ENCODE data around the gene ACTN1.

Gene ACTN1

DNA sequence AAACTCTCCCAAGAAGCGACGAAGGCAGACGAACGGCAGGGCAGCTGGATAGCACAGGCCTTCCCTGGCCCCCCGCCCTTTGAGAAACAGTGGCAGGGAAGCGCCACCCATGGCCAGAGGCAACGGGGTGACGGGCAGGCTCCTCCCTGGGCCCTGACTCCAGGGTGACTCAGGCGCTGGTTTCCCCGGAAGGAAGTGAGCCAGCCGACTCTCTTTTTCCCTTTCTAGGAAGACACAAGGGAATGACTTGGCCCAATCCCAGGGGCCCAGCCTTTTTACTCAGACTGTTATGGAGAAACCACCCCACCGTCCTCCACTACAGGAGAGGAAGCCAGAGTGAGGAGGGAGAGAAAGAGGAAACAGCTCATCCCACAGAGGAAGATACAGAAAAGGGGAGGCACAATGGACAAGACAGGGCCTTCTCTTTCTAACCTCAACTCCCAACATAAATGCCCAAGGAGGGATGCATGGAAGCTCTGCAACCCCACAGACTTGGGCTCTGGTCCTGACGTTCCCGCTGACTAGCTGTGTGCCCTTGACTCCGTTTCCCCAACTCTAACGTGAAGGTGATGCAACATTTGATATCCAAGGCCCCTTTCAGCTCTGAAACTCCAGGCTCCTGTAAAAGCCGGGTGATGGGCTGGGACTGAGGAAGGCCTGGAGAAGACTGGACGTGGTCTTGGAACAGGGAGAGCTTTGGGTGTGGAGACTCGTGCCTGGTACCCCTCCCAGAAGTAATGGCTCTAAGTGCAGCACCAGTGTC, 27.9 kb downstream of the ACTN1 start:
- DNase-seq (ENCODE audit: low read depth), result peak; percentile 92

DNA sequence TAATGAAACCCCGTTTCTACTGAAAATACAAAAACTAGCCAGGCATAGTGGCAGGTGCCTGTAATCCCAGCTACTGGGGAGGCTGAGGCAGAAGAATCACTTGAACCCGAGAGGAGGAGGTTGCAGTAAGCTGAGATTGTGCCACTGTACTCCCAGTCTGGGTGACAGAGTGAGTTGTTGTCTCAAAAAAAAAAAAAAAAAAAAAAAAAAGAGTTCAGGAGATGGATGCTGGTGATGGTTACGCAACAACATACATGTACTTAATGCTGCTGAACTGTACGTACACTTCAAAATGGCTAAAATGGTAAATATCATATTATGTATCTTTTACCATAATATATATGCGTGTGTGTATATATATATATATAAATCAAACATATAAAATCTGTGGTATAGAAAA, 29.0 kb downstream of the ACTN1 start:
- DNase-seq (ENCODE audit: low read depth), result no peak

DNA sequence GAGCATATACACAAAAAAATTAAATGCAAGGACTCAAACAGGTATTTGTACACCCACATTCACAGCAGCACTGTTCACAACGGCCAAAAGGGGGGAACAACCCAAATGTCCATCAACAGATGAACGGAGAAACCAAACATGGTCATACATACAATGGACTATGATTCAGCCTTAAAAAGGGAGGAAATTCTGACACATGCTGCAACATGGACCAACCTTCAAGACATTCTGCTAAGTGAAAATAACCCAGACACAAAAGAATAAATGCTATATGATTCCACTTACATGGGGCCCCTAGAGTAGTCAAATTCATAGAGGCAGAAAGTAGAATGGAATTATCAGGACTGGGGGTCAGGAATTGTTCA, 29.5 kb downstream of the ACTN1 start:
- no peak for DNase-seq (ENCODE audit: low read depth)

DNA sequence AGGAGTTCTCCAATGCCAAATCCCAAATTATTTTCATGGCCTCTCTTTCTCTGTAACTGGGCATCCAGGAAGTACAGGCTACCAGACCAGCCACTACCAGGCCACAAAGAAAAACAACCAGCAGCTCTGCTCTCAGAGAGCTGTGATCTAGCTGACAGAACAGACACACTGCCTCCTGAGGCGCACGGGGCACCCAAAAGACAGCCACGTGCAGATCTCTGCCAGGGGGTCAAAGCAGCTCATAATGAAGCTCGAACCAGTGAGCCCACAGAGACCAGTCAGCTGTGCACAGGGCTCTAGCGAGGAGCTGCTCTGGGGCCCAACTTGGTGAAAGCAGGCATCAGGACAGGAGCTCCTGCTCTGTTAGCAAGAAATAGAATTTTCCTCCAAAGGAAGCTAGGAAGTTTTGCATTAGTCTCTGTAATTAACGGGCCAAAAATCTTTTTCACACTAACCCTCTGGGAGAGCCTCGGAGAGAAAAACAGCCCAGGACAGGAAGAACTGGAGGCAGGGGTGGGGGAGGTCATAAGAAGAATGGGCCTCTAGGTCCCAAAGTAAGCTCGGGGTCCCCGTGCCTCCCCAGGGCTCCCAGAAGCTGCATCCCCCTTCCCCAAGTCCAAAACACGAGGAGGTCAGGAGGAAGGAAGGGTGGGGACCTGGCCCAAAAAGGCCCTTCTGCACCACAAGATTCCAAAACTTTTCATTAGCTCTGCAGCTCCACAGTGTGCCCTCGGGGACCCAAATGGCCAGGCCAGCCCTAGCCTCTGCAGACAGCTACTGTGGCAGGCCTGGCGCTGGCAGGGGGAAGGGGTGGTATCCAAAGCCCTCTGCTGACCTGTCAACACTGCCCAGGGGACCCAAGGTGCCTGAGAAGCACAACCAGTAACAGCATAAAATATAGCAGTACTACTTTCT, 30.2 kb downstream of the ACTN1 start:
- no peak for DNase-seq (ENCODE audit: low read depth)

DNA sequence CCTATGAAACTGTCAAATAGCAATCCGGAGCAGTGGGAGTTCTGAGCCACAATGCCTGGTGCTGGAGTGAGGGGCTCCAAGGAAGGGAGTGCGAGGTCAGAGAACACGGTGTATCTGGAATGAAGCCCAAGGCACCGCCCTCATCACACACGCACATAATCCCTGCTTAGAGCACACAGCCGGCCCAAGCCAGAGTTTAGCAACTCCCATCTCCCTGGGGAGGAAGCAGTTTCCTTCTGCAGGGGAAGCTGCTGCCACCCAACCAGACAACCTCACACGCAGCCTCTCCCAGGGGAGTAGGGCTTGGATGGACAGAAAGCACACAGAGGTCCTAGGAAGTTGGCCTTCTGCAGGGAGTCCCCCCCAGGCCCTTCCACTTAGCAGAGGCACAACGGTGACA, 31.3 kb downstream of the ACTN1 start:
- DNase-seq (ENCODE audit: low read depth), result peak; percentile 41

DNA sequence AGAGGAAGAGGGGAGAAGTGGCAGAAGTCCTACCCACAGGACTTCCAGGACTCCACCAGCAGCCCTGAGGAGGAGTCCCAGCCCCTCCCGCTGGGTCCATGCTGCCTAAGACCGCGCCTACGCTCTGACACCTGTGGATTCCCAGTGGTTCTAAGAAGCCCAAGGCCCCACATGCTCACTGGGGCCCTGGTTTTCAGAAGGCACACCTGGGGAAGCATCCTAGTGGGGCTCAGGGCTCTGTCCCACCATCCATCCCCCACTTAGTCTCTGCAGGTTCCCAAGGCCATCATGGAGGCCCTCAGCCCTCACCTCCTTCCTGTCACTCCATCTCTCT, 32.6 kb downstream of the ACTN1 start:
- no peak for DNase-seq (ENCODE audit: low read depth)

DNA sequence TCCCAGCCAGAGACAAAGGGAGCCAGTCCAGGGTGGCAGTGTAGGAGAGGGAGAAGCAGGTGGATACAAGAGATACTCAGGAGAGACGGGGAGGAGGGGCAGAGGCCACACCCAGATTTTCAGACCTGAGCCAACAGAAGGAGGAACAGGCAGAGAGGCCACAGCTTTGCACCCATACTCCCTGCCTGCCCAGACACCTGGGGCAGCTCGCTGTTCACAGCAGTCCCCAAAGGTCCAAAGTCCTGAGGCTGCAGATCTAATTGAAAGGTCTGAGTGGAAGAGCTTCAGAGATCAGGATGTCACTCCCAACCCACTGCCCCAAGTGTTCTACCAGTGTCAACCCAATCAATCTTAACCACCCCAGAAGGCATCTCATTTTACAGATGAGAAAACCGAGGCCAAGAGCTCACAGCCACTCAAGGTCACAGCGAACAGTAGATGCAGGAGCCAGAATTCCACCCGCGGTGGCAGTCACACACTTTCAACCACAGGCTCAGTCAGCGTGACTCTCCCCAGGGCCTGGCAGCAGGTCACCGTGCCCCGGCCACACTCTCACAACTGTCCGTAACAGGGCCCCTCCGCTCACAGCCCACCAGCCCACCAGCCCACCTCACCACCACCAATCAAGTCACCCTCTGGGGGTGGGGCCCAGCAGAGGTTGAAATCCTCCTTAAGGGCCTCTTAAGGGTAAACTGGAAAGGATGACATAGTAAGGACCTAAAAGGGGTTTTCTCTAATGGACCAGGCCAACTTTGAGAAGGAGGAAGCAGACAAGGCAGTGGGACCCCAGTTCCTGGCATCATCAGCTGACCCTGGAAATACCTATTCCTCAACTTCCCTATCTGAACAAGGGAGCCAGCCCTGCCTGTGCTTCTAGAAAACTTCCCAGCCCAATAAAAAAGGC, 33.3 kb downstream of the ACTN1 start:
- DNase-seq (ENCODE audit: low read depth), result no peak

DNA sequence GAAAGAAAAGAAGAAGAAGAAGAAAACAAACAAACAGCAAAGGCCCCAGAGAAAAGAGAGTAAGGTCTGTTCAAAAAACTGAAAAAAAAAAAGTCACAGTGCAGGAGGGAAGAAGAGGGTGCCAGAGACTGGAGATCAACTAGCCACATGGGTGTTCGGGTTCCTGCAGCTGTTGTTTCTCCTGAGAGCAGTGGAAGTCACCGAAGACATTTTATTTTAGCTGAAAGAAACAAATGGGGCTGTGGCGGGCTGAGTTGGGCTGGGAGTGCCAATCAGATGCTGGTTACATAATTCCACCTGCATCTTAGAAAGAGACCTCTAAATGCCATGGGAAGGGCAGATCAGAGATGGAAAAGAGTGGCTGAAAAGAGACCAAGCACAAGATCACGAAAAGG, 33.9 kb downstream of the ACTN1 start:
- no peak for DNase-seq (ENCODE audit: low read depth)

DNA sequence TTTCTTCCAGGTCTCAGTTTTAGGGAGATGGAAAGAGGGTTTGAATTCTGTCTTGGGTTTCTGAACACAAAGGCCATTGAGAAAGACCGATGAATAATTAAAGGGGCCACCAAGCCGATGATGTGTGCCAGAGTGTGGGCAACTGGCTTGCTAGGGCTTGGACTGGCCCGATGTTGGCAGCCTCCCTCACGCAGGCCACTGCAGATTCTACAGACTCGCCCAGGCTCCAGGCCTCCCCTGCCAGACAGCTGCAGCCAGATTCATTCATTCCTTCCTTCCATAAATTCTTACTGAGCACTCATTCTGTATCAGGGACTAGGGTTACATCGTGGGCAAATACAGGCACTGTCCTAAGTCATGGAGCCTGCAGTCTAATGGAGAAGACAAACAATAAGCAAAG, 34.9 kb downstream of the ACTN1 start:
- DNase-seq (ENCODE audit: low read depth), result no peak

DNA sequence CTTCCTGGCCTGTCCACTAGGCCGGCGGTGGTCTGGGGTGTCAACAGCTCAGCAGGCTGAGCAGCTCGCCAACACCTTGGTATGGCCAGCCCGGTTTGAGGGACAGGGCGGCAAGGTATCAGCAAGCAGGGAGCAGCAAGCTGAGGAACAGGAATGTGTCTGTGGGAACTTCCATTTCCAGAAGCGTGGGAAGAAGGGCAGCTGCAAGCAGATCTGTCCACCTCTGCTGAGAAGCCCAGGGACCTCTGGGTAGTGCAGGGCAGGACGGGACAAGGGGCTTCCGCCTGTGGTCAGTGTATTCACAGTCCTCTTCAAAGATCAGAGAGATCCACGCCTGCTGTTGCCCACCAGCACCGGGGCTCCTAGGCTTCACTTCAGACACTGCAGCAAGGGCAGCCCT, 36.0 kb downstream of the ACTN1 start:
- no peak for DNase-seq (ENCODE audit: low read depth)

DNA sequence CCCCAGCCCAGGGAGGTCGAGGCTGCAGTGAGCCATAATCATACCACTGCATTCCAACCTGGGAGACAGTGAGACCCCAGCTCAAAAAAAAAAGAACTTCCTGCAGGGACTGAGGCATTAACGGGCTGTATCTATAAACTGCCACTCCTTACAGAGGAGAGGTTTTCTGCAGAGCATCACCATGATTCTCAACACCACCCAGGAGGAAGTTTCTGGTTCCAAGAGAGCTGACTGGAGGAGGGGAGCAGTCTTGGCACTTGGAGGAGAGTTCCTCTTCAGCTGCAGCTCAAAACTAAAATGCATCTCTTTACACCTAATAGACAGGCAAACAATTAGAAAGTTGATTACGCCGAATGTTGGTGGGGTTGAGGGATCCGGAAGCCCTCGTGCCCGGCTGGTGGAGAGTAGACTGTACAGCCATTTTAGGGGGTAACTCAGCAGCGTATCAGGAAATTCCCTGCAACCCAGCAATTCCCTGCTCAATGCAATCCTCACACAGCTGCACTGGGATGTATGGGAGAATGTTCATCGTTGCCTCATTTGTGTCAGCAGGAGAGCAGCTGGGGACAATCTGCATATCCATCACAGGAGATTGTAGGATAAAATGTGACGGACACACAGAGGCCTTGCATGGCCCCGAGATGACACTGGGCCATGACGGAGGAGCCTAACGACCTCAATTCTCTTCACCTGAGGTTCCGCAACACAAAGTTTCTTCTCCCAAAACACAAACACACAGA, 36.6 kb downstream of the ACTN1 start:
- DNase-seq (ENCODE audit: low read depth), result no peak

DNA sequence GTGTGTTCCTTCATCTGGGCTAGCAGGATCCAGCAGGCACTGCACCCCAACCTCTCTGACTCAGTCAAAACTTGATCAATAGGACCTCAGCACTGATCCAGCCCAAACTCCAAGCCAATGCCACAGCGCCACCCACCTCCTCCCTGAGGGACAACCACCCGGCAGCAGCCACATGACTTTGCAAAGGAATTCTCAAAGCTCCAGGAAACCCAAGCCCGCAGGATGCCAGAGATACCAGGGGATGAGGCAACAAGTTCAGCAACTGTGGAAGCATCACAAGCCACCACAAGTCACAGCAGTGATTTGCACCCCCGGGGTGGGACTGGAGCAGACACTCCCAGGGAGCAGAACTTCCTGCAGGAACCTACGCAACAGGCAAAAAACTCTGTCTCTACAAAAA, 37.3 kb downstream of the ACTN1 start:
- DNase-seq (ENCODE audit: low read depth), result peak; percentile 80

DNA sequence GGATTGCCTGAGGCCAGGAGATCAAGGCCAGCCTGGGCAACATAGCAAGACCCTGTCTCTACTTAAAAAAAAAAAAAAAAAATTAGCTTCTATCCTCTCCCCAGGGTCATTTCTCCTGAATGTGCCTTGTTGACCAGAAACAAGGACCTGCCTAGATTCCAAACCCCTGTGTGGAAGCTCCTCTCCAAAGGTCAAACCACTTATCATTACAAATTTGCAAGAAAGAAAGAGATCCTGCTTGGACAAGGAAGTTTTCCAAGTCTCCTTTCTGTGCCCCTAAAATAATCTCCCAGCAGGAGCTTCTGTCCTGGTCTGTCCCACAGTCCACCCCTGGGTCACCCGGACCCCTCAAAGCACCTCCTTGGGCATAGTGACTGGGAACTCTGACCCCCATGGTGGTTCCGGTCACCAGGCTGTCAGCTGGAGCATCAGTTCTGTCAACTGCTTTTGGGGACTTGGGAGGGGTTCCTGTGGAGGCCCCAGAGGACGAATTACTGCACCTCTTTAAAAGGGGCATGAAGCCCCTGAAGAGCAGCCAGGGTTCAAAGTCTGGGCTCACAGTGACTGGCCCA, 38.4 kb downstream of the ACTN1 start:
- no peak for DNase-seq (ENCODE audit: low read depth)

DNA sequence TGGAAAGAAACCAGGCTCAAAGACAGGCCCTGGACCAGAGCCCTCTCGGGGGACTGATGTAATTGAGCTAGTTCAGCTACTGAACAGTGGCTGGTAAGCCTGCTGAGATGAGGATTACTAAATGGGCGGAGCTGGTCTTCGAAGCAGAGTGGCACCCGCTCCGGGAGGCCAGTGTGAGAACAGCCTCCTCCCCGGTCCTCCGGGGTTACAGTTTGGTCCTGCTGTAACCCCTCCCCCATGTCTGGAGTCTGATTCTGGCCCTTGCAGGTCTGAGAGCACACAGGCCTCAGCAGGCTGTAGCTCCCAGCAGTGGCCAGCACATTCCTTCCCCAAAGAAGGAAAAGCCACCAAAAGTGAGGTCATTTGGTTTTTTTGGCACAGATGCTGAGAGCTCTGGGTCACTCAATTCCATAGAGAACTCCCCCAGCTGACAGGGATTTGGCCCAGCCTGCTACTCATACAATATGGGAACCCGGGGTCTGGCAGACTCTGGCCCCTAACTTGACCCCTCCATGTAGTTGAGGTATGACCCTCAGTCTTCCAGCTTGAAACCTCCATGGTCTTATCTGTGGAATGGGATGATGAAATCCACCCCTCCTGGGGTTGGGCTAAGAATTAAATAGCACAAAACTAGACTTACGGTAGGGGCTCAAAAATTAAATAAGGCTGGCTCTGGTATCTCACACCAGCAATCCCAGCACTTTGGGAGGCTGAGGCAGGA, 39.0 kb downstream of the ACTN1 start:
- peak; percentile 91 for DNase-seq (ENCODE audit: low read depth)

DNA sequence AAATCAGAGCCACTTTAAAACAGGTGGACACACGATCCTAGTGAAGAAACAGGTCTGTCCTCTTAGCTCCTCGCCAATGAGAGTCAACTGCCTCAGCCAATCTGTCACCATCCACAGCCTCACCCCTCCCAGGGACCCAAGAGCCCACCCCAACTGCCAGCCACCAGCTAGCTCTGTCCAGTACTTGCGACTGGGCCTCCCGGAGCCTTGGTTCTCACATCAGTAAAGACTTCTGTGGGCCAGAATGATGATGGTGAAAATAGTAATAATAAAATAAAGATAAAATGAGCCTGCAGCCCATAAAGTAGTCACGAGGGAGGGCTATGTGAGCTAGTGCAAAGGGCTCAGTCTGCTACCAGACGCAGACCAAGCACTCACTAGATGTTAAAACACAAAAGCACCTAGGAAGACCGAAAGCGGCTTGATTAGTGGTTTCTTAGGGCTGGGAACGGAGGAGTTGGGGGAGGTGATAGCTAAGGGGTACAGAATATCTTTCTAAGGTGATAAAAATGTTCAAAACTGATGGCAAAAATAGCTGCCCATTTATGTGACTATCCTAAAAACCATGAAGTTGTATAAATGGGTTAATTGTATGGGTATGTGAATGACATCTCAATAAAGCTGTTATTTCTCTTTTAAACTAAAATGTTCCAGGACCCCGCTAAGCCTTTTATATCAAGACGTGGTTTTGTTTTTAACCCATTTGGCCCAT, 39.8 kb downstream of the ACTN1 start:
- DNase-seq (ENCODE audit: low read depth), result no peak

DNA sequence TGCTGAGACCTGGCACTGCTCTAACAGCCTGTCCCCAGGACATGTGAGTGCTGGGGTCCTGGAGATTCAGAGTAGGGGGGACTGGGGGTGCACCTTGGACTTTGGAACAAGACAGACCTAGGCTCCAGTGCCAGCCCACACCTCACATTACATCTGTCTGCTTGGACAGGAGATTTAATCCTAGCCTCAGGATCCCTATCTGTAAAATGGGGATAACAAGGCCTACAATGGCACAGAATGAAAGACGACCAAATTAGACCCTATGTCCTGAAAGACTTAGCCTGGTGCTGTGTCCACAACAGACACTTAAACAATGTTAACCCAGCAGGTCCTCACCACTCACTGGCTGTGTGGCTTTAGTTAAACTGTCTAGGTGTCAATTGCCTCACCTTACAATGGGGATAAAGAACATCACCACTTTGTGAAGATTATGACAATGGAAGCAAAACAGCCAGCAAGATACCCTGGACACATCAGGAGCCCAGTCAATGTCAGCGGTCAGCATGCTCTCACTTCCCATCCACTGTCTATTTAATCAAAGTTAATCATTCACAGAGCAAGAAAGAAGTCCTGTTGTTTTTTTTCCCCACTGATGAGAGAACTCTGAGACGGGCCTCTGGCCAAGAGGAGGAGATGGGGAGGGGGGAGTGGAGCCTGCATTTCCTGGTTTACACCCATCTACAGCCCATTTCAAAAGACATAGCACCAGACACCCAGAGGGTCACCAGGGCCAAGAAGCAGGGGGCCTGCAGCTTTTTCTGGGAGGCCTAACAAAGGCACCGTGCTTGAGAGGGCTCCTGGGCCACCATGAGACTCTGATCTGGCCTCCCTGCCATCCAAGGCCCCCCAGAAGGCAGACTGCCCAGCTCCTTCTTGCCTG, 40.6 kb downstream of the ACTN1 start:
- DNase-seq (ENCODE audit: low read depth), result no peak

DNA sequence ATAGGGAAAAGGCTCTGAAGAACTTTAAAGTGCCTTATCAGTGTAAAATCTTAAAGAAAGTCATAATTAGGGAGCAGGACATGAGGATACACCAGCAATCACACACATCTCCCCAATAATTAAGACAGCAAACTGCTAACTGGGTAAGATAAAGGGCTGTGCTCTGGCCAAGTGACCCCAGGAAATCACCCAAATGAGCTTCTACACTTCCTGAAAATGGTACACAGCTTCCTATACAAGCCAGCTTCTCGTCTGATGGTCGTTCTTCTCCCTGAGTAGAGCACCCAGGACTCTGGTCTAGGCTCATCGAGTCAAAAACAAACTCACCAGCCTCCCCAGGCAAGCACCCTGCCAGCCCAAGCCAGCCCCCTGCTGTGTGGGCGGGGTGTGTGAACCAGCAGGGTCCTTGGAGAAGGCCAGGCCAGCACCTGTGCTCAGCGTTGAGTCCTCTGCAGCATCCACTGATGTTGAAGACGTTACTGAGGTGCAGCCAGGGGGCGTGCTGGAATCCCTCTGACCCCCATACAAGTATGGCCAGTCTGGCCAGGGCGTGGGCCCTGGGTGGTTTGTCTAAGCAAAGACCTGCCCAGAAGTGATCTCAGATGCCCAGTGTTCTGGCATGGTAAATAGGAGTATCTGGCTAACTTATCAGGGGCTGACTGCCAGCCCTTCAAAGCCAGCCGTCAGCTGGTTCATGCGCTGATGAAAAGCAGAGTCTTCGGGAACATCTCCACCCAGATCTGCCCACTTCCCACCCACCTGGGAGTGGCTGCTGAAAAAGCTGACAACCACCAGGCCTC, 41.4 kb downstream of the ACTN1 start:
- no peak for DNase-seq (ENCODE audit: low read depth)

DNA sequence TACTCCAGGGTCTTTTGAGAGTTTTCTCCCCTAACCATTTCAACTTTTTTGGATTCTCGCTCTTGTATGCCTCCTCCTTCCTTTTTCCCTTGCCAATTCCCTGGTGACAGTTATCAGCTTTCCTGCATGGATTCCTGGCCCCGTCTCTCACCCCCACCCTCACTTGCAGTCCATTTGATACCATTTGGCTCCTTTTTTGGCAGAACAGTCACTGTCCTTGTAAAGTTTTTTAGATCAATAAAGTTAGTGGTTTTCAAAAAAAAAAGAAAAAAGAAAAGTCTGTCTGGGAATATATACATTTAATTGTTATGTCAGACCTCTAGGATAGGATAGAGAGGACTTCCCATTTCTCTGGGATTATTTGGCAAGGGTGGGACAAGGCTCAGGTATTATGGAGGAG, 42.1 kb downstream of the ACTN1 start:
- DNase-seq (ENCODE audit: low read depth), result no peak

Measured in stromal cell of bone marrow (primary cell).